GM10266 (cell line): ENCODE results near the gene DLD.
A peak's percentile ranks its signal among the peaks of the same experiment; 100 is the strongest.
"Not testable (repeated sequence)": the region's sequence is repeated elsewhere in the genome, so short reads cannot be mapped to it uniquely, and the experiment has no call there.

Experiments
- DNase-seq: peaks from one replicate; pipeline ENCODE4 v3.0.0; 2012; ENCODE audit errors: extremely low spot score
- TF ChIP-seq, protein P1 (sequence below): IDR thresholded peaks from 2 replicates; pipeline ENCODE4 v1.5.1; 2012; ENCODE audit warnings: mild to moderate bottlenecking, low read depth; ENCODE audit not compliant: control insufficient read depth, insufficient read depth; ENCODE audit errors: missing control alignments

Gene DLD

GRCh38 chr7:107889992-107890391 is 991 bp upstream of the DLD start:
- TF ChIP-seq, protein P1, sequence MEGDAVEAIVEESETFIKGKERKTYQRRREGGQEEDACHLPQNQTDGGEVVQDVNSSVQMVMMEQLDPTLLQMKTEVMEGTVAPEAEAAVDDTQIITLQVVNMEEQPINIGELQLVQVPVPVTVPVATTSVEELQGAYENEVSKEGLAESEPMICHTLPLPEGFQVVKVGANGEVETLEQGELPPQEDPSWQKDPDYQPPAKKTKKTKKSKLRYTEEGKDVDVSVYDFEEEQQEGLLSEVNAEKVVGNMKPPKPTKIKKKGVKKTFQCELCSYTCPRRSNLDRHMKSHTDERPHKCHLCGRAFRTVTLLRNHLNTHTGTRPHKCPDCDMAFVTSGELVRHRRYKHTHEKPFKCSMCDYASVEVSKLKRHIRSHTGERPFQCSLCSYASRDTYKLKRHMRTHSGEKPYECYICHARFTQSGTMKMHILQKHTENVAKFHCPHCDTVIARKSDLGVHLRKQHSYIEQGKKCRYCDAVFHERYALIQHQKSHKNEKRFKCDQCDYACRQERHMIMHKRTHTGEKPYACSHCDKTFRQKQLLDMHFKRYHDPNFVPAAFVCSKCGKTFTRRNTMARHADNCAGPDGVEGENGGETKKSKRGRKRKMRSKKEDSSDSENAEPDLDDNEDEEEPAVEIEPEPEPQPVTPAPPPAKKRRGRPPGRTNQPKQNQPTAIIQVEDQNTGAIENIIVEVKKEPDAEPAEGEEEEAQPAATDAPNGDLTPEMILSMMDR: no peak
- no peak for DNase-seq

GRCh38 chr7:107890493-107890961 is 456 bp upstream of the DLD start:
- TF ChIP-seq, protein P1: no peak
- peak; percentile 37 for DNase-seq

DNA sequence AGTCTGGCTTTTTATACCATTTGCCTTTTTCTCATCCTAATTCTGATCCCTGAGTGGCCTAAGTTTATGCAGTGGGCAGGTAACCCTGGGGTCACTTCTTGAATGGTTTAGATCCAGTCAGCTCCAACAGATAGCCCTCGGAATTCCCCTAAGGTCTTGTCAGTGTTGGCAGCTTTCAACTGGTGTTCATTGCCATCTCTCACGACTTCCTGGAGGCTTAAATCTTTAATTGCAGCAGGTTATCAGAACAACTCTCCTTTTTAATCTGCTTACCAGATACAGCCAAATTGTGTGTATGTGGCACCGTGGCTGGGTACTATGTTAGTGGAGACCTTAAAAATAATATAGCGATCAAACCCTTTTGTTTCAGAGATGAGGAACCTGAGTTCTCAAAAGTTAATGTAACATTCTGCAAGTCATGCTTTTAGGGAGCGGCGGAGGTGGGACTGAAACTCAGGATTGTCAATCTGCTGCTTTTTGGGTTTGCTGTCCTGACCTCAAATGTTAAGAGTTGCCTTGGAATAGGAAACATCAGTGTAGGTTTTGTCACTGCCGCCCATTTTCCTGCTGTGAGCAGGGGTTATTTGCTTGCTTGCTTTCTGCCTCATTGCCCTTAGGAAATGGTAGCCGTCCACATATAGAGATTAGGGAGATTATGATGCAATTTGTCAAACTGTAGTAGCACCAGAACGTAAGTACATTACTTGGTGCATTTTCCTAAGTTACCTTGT is 818 bp downstream of the DLD start:
- peak; percentile 33 for DNase-seq
- TF ChIP-seq, protein P1: no peak

DNA sequence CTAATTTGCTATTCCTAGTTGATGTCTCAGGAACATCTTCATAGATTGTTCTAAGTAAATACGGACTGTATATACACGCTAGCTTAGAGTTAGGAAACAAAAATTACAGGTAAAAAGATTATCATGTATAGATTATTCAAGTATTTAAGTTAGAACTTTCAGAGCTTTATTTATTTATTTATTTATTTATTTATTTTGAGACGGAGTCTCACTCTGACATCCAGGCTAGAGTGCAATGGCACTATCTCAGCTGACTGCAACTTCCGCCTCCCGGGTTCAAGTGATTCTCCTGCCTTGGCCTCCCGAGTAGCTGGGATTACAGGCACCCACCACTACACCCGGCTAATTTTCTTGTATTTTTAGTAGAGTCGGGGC is 1.4 kb downstream of the DLD start:
- not testable (repeated sequence) for DNase-seq

DNA sequence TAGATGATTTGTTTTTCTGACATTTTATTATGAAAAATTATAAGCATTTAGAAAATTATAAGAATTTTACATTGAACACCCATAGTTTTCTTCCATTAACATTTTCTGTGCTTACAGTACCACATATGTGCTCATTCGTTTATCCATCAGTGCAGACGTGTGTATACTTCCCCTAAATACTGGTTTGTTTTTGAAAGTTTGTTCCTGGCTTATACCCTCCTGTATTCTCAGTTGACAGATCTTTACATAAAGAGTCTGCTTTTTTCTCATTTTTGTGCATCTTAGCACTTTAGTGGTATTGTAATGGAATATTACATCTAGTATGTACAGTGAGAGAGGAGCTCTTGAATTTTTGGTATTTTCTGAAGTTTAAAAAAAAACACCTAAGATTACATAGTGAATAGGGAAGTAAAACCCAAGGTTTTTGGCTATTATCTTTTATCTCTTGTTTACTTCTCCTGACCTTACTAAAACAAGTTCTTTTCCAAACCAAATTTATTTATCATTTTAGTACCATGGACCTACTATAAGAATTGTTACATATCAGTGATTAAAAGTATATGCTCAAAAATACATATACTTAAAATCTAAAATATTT is 8.1 kb downstream of the DLD start:
- no peak for DNase-seq
- TF ChIP-seq, protein P1: no peak

DNA sequence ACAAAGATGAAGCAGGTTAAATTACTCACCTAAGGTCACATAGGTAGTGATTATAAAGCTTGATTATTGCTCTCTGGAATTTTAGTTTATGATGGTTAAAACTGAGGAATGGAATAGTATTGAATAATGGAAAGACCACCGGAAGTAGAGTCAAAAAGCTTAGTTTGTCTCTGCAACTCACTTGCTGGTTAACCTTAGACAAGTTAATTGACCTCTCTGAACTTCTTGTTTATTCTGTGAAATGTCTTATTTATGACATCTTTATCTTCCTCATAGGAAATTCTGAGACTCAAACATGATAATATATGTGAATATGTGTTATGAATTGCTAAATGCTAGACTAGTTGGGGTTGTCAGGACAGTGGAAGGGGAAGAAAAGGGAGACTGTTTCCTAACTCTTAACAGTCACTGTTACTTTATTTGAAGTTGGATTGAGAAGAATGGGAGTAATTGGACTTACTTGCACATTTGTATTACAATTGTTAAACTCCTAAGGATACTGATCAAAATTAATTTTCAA is 9.6 kb downstream of the DLD start:
- DNase-seq: no peak
- TF ChIP-seq, protein P1: no peak

GRCh38 chr7:107902381-107902780 is 11.4 kb downstream of the DLD start:
- no peak for DNase-seq
- TF ChIP-seq, protein P1: no peak

DNA sequence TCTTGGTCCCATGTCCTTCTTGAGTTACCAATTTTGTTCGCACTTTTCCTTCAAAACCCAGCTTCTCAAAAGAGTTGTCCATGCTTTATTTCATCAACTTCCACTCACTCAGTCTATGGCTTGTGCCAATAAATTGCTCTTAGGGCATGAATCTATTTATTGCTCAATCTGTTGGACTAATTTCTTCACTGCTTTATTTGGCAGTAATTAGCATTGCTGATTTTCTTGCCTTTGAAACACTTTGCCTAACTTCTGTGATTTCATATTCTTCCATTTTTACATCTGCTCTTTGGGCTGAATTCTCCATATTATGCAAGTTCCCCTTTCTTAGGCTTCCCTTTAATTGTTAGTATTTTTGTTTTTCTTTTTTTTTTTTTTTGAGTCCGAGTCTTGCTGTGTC is 16.8 kb downstream of the DLD start:
- TF ChIP-seq, protein P1: no peak
- no peak for DNase-seq
